ENCODE data around the gene SHB.

GRCh38 chr9:37908283-37908682 lies 160.7 kb downstream of the SHB start:
- no peak for TF ChIP-seq EZH2 (IDR thresholded peaks at IDR 0.05; ENCODE audit: low read length, missing control alignments)
- TF ChIP-seq CTCF (conservative IDR thresholded peaks at IDR 0.05 in 1 of 2, IDR thresholded peaks at IDR 0.05 in 1 of 2; ENCODE audit: low read depth in 1 of 2, low read length in 2 of 2): no peak
